ENCODE results near the gene DPP9. TPM values are rescaled to one million over a fixed set of nuclear protein-coding genes. Genes with fewer than 3 reads are reported as not detected.

The DPP9 gene
- total and polyA plus RNA-seq, 2 of the 13 experiments (the other 11 are each of a cell fraction or from before 2014, with no cell fraction given), result 8.4 to 25.8 TPM

- Histone ChIP-seq H3K9me3 (ENCODE audit: low read length) (no peaks in the 10 kb centered on the region), H3K27me3 (ENCODE audit: control insufficient read depth in 1 of 2, insufficient read depth in 2 of 2, low read length in 2 of 2) (no peaks in the 10 kb centered on the region; a peak in 1 of 5 replicates), H3K4me1 (ENCODE audit: insufficient read depth, low read length) (peaks cover 15% of the 10 kb centered on the region), H3K79me2 (ENCODE audit: insufficient read depth, low read length) (no peaks in the 10 kb centered on the region), H2AFZ (ENCODE audit: low read length) (no peak overlapping the region), H3K4me2 (ENCODE audit: low read depth, low read length) (no peak overlapping the region; the same call in 1 of the 2 replicates), H3K9ac (ENCODE audit: insufficient read depth, low read depth, low read length) (no peak overlapping the region), H3K4me3 (replicated peaks in 1 of 3; ENCODE audit: insufficient read depth in 1 of 3, low read depth in 2 of 3, low read length in 3 of 3) (no peak overlapping the region), H4K20me1 (ENCODE audit: insufficient read depth, low read length) (no peaks in the 10 kb centered on the region), H3K27ac (ENCODE audit: extremely low read length, insufficient read depth, low read length) (no peak overlapping the region), H3K36me3 (replicated peaks in 1 of 2; ENCODE audit: control insufficient read depth in 1 of 2, insufficient read depth in 2 of 2, low read length in 2 of 2) (peaks cover 14 to 41% of the 10 kb centered on the region in 2 experiments; a peak in 4 of 5 replicates)
- no TSS peak for BruUV-seq (replicated peaks)
- ATAC-seq, result peak; percentile 41
- intact Hi-C loops (cut with micrococcal nuclease; ENCODE audit: unreplicated experiment) (no loop called here), in situ Hi-C loops (cut with HindIII; ENCODE audit: extremely low pct_ligation_motif_present, low pct_unique_long_range_greater_than_20kb) (no loop called here)
- POLR2A ChIA-PET, result no interaction called here
- CTCF ChIA-PET (ENCODE audit: low intra/inter-chr PET ratio, low total read pairs), result no interaction called here
- 81% methylated on average over 5 of the region's 11 CpGs for WGBS (ENCODE audit: low lambda C conversion rate)
- DNase-seq (ENCODE audit: low spot score), result no peak
- FAIRE-seq, result no peak
- TF ChIP-seq JUN (CRISPR knock-in tag; IDR thresholded peaks at IDR 0.05) (no peak), HES4 (CRISPR knock-in tag; IDR thresholded peaks at IDR 0.05; ENCODE audit: borderline replicate concordance) (no peak), BCL6 (CRISPR knock-in tag; IDR thresholded peaks at IDR 0.05) (no peak), SMC3 (IDR thresholded peaks at IDR 0.05; ENCODE audit: low read length) (no peak), ZNF484 (CRISPR knock-in tag; IDR thresholded peaks at IDR 0.05; ENCODE audit: borderline replicate concordance, low read depth) (no peak), IKZF5 (CRISPR knock-in tag; IDR thresholded peaks at IDR 0.05) (no peak), CBX5 (CRISPR knock-in tag; IDR thresholded peaks at IDR 0.05; ENCODE audit: borderline replicate concordance) (no peak), MZF1 (CRISPR knock-in tag; IDR thresholded peaks at IDR 0.05; ENCODE audit: borderline replicate concordance) (no peak), MTF1 (CRISPR knock-in tag; IDR thresholded peaks at IDR 0.05) (no peak), ADNP (CRISPR knock-in tag; IDR thresholded peaks at IDR 0.05) (no peak), NFKB2 (CRISPR knock-in tag; IDR thresholded peaks at IDR 0.05; ENCODE audit: borderline replicate concordance) (no peak; the same call in 1 of the 2 replicates), SIX4 (CRISPR knock-in tag; IDR thresholded peaks at IDR 0.05) (peak; percentile 37; the same call in 1 of the 2 replicates), FOSL1 (CRISPR knock-in tag; IDR thresholded peaks at IDR 0.05; ENCODE audit: borderline replicate concordance) (no peak), RFX3 (CRISPR knock-in tag; IDR thresholded peaks at IDR 0.05) (no peak), SPEN (CRISPR knock-in tag; IDR thresholded peaks at IDR 0.05; ENCODE audit: low read depth) (0 out of 2 replicates have a peak, but pooled peaks have one; percentile 18), ZNF326 (CRISPR knock-in tag; IDR thresholded peaks at IDR 0.05; ENCODE audit: borderline replicate concordance) (no peak), ETV6 (CRISPR knock-in tag; conservative IDR thresholded peaks at IDR 0.05) (no peak), ZBTB42 (CRISPR knock-in tag; IDR thresholded peaks at IDR 0.05) (no peak)
- TF ChIP-seq, protein P1, sequence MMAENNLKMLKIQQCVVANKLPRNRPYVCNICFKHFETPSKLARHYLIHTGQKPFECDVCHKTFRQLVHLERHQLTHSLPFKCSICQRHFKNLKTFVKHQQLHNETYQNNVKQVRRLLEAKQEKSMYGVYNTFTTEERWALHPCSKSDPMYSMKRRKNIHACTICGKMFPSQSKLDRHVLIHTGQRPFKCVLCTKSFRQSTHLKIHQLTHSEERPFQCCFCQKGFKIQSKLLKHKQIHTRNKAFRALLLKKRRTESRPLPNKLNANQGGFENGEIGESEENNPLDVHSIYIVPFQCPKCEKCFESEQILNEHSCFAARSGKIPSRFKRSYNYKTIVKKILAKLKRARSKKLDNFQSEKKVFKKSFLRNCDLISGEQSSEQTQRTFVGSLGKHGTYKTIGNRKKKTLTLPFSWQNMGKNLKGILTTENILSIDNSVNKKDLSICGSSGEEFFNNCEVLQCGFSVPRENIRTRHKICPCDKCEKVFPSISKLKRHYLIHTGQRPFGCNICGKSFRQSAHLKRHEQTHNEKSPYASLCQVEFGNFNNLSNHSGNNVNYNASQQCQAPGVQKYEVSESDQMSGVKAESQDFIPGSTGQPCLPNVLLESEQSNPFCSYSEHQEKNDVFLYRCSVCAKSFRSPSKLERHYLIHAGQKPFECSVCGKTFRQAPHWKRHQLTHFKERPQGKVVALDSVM (CRISPR knock-in tag; IDR thresholded peaks at IDR 0.05), result no peak
- TF ChIP-seq, protein P2, sequence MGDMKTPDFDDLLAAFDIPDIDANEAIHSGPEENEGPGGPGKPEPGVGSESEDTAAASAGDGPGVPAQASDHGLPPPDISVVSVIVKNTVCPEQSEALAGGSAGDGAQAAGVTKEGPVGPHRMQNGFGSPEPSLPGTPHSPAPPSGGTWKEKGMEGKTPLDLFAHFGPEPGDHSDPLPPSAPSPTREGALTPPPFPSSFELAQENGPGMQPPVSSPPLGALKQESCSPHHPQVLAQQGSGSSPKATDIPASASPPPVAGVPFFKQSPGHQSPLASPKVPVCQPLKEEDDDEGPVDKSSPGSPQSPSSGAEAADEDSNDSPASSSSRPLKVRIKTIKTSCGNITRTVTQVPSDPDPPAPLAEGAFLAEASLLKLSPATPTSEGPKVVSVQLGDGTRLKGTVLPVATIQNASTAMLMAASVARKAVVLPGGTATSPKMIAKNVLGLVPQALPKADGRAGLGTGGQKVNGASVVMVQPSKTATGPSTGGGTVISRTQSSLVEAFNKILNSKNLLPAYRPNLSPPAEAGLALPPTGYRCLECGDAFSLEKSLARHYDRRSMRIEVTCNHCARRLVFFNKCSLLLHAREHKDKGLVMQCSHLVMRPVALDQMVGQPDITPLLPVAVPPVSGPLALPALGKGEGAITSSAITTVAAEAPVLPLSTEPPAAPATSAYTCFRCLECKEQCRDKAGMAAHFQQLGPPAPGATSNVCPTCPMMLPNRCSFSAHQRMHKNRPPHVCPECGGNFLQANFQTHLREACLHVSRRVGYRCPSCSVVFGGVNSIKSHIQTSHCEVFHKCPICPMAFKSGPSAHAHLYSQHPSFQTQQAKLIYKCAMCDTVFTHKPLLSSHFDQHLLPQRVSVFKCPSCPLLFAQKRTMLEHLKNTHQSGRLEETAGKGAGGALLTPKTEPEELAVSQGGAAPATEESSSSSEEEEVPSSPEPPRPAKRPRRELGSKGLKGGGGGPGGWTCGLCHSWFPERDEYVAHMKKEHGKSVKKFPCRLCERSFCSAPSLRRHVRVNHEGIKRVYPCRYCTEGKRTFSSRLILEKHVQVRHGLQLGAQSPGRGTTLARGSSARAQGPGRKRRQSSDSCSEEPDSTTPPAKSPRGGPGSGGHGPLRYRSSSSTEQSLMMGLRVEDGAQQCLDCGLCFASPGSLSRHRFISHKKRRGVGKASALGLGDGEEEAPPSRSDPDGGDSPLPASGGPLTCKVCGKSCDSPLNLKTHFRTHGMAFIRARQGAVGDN (CRISPR knock-in tag; IDR thresholded peaks at IDR 0.05), result peak; percentile 79
Measured at GRCh38 chr19:4687396-4687795, 36.2 kb downstream of the DPP9 start.
